ENCODE measurements around the gene HPS1.

DNA sequence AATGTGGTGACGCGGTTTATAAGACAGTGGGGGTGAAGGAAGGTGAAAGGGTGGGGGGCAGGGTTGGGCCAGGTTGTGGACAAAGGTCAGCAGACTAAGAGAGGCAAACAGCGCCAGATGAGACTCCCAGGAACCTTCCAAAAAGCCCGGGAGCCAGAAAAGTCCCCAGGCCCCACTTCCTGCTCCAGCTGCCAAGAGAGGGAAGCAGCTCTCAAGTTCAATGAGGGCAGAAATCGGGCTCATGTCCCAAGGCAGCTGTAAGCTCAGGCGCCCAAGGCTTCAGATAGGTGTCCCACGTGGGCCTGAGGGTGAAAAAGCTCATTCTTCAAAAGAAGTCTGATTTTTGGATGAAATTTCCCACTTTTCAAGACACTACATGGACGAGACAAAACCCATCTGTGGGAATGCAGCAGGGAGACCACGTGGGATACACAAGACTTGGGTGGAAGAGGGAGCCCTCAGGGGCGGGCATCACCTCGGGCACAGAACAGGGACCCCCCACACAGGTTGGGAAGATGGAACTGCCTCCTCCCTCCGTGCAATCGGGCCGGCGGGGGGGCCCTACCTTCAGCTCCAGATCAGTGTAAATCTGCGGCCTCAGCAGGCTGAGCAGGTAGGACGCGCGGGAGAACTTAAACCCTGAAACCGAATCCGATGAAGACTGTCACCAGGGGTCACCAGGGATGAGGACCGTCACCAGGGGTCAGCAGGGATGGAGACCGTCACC, 39.6 kb downstream of the HPS1 start:
- no peak for TF ChIP-seq CTCF (conservative IDR thresholded peaks at IDR 0.05; ENCODE audit: low read depth in 2 of 2)
- TF ChIP-seq EZH2phosphoT487 (IDR thresholded peaks at IDR 0.05; ENCODE audit: unreplicated experiment), result no peak
- no peak for TF ChIP-seq EZH2 (IDR thresholded peaks at IDR 0.05; ENCODE audit: low read depth, unreplicated experiment)
- no peak for TF ChIP-seq ZNF331 (CRISPR knock-in tag; IDR thresholded peaks at IDR 0.05; ENCODE audit: low read depth)
- no peak for TF ChIP-seq POLR2AphosphoS5 (IDR thresholded peaks at IDR 0.05; ENCODE audit: low read depth)
- no peak for TF ChIP-seq REST (IDR thresholded peaks at IDR 0.05; ENCODE audit: unreplicated experiment)
- TF ChIP-seq, protein P1, sequence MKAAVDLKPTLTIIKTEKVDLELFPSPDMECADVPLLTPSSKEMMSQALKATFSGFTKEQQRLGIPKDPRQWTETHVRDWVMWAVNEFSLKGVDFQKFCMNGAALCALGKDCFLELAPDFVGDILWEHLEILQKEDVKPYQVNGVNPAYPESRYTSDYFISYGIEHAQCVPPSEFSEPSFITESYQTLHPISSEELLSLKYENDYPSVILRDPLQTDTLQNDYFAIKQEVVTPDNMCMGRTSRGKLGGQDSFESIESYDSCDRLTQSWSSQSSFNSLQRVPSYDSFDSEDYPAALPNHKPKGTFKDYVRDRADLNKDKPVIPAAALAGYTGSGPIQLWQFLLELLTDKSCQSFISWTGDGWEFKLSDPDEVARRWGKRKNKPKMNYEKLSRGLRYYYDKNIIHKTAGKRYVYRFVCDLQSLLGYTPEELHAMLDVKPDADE (IDR thresholded peaks at IDR 0.05), result no peak
- no peak for TF ChIP-seq CREB1 (CRISPR knock-in tag; IDR thresholded peaks at IDR 0.05; ENCODE audit: low read depth)
- TF ChIP-seq JUNB (IDR thresholded peaks at IDR 0.05; ENCODE audit: unreplicated experiment), result no peak
